Cardiac muscle cell (in vitro differentiated cells and primary cell): ENCODE measurements around the gene SPATA16. TPM values are rescaled to one million over a fixed set of nuclear protein-coding genes. Genes with fewer than 3 reads are reported as not detected.

Experiments used
- DNase-seq, 2 donors: peaks; one replicate each; pipeline versions ENCODE4 v3.0.0 to v3.0.0-alpha.2; 2010 to 2017; ENCODE audit warnings: low read depth in 1 of 2, low spot score in 1 of 2
- H3K27ac ChIP-seq: fragments of 200-600 bp; sonication (generic); 2 replicates; pipeline ENCODE4 v1.5.1; 2016
- H3K27me3 ChIP-seq: fragments of 200-600 bp; sonication (generic); 2 replicates; pipeline ENCODE4 v1.6.0; 2016; ENCODE audit warnings: control low read depth
- H3K36me3 ChIP-seq: fragments of 200-600 bp; sonication (generic); 2 replicates; pipeline ENCODE4 v1.5.1; 2016; ENCODE audit warnings: control low read depth
- H3K4me1 ChIP-seq: fragments of 200-600 bp; sonication (generic); 2 replicates; pipeline ENCODE4 v1.8.1; 2017; ENCODE audit warnings: low read depth, mild to moderate bottlenecking, mixed run types
- H3K4me3 ChIP-seq: fragments of 200-600 bp; sonication (generic); 2 replicates; pipeline ENCODE4 v1.5.1; 2016; ENCODE audit warnings: mild to moderate bottlenecking
- H3K9me3 ChIP-seq: fragments of 200-600 bp; sonication (generic); 2 replicates; pipeline ENCODE4 v1.5.1; 2017; ENCODE audit warnings: low read depth, mild to moderate bottlenecking, control low read depth
- polyA plus RNA-seq: library from polyadenylated mRNA; unstranded; fragments of >200 nt; fragmentation: Nextera tagmentation; extraction: Ambion mirVana; gene quantifications from 2 replicates; pipeline ENCODE4 v1.2.1, GENCODE V29; 2016
- total RNA-seq: library from RNA; depleted of rRNA; stranded (reverse); fragments of >200 nt; gene quantifications from 2 replicates; pipeline ENCODE4 v1.2.3, GENCODE V29; 2016
- TF ChIP-seq, protein P1 (sequence below): IDR thresholded peaks from 2 replicates; pipeline ENCODE4 v1.5.1; 2012; ENCODE audit warnings: low read depth, mild to moderate bottlenecking, low read length

SPATA16 gene
- total and polyA plus RNA-seq, 2 experiments from 2014 or later: not detected

DNA sequence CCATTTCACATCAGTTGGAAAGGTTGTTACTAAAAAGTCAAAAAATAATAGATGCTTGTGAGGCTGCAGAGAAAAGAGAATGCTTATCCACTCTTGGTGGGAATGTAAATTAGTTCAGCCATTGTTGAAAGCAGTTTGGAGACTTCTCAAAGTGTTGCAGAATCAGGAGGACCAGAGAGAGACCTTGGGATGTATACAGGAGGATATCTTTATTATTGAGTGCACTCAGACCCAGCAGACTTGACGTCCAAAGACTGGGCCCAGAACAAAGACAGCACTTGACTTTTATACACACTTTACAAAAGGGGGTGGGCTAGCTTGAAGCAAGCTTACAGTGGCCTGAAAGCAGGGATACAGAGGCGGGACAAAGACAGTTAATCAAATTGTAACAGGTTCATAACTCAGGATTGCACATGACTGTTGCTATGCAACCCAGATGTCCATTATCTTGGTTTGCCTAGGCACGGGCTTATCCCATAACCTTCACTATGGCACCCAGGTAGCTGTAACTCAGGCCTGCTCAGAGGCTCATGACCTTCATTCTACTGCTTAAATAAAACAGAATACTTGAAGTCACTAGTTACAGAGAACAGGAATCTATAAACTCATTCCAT, 127.7 kb downstream of the SPATA16 start:
- Histone ChIP-seq H3K4me1 (no peaks in the 10 kb centered on the region), H3K27me3 (no peaks in the 10 kb centered on the region), H3K9me3 (no peaks in the 10 kb centered on the region), H3K4me3 (no peak overlapping the region), H3K27ac (no peak overlapping the region), H3K36me3 (no peaks in the 10 kb centered on the region)
- TF ChIP-seq, protein P1, sequence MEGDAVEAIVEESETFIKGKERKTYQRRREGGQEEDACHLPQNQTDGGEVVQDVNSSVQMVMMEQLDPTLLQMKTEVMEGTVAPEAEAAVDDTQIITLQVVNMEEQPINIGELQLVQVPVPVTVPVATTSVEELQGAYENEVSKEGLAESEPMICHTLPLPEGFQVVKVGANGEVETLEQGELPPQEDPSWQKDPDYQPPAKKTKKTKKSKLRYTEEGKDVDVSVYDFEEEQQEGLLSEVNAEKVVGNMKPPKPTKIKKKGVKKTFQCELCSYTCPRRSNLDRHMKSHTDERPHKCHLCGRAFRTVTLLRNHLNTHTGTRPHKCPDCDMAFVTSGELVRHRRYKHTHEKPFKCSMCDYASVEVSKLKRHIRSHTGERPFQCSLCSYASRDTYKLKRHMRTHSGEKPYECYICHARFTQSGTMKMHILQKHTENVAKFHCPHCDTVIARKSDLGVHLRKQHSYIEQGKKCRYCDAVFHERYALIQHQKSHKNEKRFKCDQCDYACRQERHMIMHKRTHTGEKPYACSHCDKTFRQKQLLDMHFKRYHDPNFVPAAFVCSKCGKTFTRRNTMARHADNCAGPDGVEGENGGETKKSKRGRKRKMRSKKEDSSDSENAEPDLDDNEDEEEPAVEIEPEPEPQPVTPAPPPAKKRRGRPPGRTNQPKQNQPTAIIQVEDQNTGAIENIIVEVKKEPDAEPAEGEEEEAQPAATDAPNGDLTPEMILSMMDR: no peak
- DNase-seq: no peak

DNA sequence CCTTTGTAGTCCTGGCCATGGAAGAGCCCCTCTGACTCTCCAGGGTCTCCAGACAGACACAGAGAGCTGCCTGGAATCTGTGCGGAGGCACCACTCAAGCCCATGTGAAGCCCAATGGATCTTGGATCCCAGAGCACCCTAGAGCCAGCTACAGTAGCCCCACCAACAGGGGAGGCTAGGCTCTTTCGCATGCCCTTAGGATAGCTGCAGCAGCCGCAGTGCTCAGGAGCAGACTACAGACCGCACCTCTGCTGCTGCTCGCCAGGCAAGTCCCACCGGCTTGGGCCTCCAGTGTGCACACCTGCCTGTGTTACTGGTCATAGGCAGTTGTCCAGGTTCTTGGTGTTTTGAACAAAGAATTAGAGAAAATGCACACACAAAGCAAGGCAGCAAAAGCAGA, 131.6 kb downstream of the SPATA16 start:
- no peaks in the 10 kb centered on the region for H3K36me3 ChIP-seq
- DNase-seq: no peak
- no peaks in the 10 kb centered on the region for H3K27me3 ChIP-seq
- TF ChIP-seq, protein P1: no peak
- peaks cover 15% of the 10 kb centered on the region for H3K4me1 ChIP-seq
- H3K9me3 ChIP-seq: no peaks in the 10 kb centered on the region
- no peak overlapping the region for H3K4me3 ChIP-seq
- H3K27ac ChIP-seq: no peak overlapping the region

DNA sequence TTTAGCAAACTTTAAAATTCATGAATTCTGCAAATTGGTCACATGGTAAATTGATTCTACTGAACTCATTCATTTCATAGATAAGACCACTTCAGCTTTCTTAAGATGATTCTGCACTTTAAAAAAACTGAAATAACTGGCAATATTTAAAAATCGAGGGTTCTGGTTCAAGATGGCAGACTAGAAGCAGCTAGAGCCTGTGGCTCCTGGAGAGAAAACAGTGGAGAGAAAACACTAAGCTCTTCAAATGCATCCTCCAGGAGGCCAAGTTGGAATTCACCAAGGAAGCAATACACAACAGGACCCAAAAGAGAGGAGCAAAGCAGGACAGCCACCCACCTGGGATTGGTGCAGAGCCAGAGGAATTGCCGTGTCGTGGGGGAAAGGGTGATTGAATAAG, 132.1 kb downstream of the SPATA16 start:
- DNase-seq: no peak
- H3K27me3 ChIP-seq: no peaks in the 10 kb centered on the region
- H3K27ac ChIP-seq: no peak overlapping the region
- peaks cover 15% of the 10 kb centered on the region for H3K4me1 ChIP-seq
- H3K9me3 ChIP-seq: no peaks in the 10 kb centered on the region
- H3K4me3 ChIP-seq: no peak overlapping the region
- TF ChIP-seq, protein P1: no peak
- no peaks in the 10 kb centered on the region for H3K36me3 ChIP-seq

DNA sequence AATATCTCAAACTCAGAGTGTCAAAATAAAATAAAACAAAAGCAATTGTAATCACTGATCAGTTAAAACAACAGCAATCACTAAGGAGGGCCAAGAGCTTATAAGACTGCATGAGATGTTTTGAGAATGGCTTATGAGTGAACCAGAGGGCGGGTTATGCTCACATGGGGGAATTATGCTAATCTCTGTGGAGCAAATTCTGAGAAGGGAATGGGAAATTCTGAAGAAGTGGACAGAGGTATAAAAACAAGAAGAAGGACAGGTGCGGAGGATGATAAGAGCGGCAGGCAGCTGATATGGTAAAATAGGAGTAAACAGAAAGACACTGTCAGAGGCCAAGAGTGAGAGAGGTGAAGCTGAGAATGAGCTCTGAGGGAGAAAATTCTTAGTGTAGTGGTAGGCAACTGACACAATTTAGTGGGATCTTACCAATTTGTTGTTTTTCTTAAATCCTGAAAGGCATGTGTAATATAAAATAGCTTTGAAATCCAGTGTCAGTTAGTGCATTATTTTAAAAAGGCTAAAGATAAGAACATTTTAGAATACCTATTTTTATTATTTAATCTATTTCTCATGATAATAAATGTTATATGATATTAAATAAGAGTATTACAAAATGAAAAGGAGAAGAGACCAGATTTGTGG, 133.8 kb downstream of the SPATA16 start:
- no peak overlapping the region for H3K27ac ChIP-seq
- no peaks in the 10 kb centered on the region for H3K9me3 ChIP-seq
- H3K4me3 ChIP-seq: no peak overlapping the region
- H3K36me3 ChIP-seq: no peaks in the 10 kb centered on the region
- TF ChIP-seq, protein P1: no peak
- DNase-seq: no peak
- H3K27me3 ChIP-seq: no peaks in the 10 kb centered on the region
- H3K4me1 ChIP-seq: peaks cover 15% of the 10 kb centered on the region

DNA sequence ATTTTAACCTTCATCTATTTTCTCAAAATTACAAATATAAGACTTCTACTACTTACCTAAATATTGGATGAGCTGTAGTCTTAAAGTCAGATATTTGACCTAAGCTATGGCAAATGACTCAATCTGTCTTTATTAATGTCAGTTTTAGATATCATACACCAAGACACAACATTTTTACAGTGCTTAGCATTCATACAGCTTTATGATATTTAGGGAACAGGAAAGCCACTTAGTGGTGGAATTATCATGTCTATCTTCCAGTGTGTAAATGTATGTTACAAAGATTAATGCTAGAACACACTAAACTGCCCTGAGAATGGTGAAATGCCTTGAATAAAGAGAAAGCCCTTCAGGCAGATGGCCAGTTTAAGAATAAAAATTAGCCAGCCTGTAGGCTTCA, 135.0 kb downstream of the SPATA16 start:
- Histone ChIP-seq H3K27ac (no peak overlapping the region), H3K36me3 (no peaks in the 10 kb centered on the region), H3K9me3 (no peaks in the 10 kb centered on the region), H3K27me3 (no peaks in the 10 kb centered on the region), H3K4me3 (no peak overlapping the region), H3K4me1 (peaks cover 15% of the 10 kb centered on the region)
- TF ChIP-seq, protein P1: no peak
- DNase-seq: no peak
